Measurements from ENCODE around the gene PHKA2. TPM values are rescaled to one million over a fixed set of nuclear protein-coding genes. Genes with fewer than 3 reads are reported as not detected.
"Not testable (repeated sequence)": the region's sequence is repeated elsewhere in the genome, so short reads cannot be mapped to it uniquely, and the experiment has no call there.

Gene PHKA2
- total RNA-seq, 2 donors from 2014 or later = 19.1 to 29.4 TPM

- no peaks in the 10 kb centered on the region for H3K4me1 Mint-ChIP-seq (ENCODE audit: low read depth in 2 of 2)
- H3K9me3 Mint-ChIP-seq = no peaks in the 10 kb centered on the region
- ATAC-seq (no peak), DNase-seq (ENCODE audit: low spot score) (no peak)
- H3K36me3 Mint-ChIP-seq = no peaks in the 10 kb centered on the region
- no peak overlapping the region for H3K4me3 Mint-ChIP-seq
- no peak overlapping the region for H3K27ac Mint-ChIP-seq
- H3K27me3 Mint-ChIP-seq = peaks cover 0 to 2% of the 10 kb centered on the region in 2 donors
These were observed 110.6 kb downstream of the PHKA2 start for GRCh38 chrX:18873189-18873791.

DNA sequence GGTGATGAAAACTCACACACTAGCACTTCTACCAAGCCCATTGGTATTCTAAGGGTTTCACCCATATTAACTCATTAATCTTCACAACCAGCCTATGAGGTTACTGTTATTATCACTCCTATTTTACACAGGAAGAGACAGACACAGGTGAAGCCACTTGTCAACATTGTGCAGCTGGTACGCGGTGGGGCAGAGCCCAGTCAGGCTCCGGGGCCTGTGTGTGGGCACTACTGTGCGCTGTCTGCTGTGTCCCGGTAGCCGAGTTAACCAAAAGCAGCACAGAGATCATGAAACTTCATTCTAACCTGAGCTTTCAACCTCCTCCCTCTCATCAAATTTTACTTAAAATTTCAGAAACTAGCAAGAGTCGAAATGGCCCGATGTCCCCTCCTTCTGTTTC, 111.3 kb downstream of the PHKA2 start:
- ATAC-seq = no peak
- DNase-seq (ENCODE audit: low spot score) = no peak
- Mint-ChIP-seq H3K27me3 (peaks cover 0 to 2% of the 10 kb centered on the region in 2 donors), H3K36me3 (no peaks in the 10 kb centered on the region), H3K4me1 (ENCODE audit: low read depth in 2 of 2) (no peaks in the 10 kb centered on the region), H3K9me3 (no peaks in the 10 kb centered on the region), H3K27ac (no peak overlapping the region), H3K4me3 (no peak overlapping the region)

- Mint-ChIP-seq H3K27ac (no peak overlapping the region), H3K9me3 (no peaks in the 10 kb centered on the region)
- DNase-seq (ENCODE audit: low spot score) = no peak
These were observed 111.9 kb downstream of the PHKA2 start for GRCh38 chrX:18871970-18872369.

GRCh38 chrX:18871161-18871890, 112.6 kb downstream of the PHKA2 start:
- Mint-ChIP-seq H3K27ac (no peak overlapping the region), H3K9me3 (no peaks in the 10 kb centered on the region)
- ATAC-seq = no peak

More at GRCh38 chrX:18871970-18872369, 111.9 kb downstream of the PHKA2 start:
- peaks cover 0 to 2% of the 10 kb centered on the region in 2 donors for H3K27me3 Mint-ChIP-seq
- ATAC-seq = no peak
- H3K4me3 Mint-ChIP-seq = no peak overlapping the region
- H3K4me1 Mint-ChIP-seq (ENCODE audit: low read depth in 2 of 2) = no peaks in the 10 kb centered on the region
- no peaks in the 10 kb centered on the region for H3K36me3 Mint-ChIP-seq

DNA sequence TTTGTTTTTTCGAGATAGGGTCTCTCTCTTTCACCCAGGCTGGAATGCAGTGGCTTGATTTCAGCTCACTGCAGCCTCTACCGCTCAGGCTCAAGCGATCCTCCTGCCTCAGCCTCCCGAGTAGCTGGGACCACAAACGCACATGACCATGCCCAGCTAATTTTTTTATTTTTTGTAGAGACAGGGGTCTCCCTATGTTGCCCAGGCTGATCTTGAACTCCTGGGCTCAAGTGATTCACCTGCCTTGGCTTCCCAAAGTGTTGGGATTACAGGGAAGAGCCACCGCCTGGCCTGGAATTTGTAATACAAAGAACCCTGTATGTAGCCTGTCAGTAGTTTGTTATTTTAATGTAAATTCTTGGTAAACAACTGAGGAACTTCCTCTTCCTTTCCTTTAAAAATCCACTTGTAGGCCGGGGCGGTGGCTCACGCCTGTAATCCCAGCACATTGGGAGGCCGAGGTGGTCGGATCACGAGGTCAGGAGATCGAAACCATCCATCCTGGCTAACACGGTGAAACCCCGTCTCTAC, 119.5 kb downstream of the PHKA2 start:
- ATAC-seq (no peak), DNase-seq (ENCODE audit: low spot score) (no peak)
- H3K27me3 Mint-ChIP-seq = no peaks in the 10 kb centered on the region
- H3K4me3 Mint-ChIP-seq = no peak overlapping the region
- no peaks in the 10 kb centered on the region for H3K9me3 Mint-ChIP-seq
- no peaks in the 10 kb centered on the region for H3K36me3 Mint-ChIP-seq
- H3K4me1 Mint-ChIP-seq (ENCODE audit: low read depth in 2 of 2) = no peaks in the 10 kb centered on the region
- H3K27ac Mint-ChIP-seq = no peak overlapping the region

More at GRCh38 chrX:18871161-18871890, 112.6 kb downstream of the PHKA2 start:
- DNase-seq (ENCODE audit: low spot score) = no peak
- Mint-ChIP-seq H3K4me1 (ENCODE audit: low read depth in 2 of 2) (no peaks in the 10 kb centered on the region), H3K36me3 (no peaks in the 10 kb centered on the region), H3K27me3 (peaks cover 0 to 2% of the 10 kb centered on the region in 2 donors), H3K4me3 (no peak overlapping the region)

DNA sequence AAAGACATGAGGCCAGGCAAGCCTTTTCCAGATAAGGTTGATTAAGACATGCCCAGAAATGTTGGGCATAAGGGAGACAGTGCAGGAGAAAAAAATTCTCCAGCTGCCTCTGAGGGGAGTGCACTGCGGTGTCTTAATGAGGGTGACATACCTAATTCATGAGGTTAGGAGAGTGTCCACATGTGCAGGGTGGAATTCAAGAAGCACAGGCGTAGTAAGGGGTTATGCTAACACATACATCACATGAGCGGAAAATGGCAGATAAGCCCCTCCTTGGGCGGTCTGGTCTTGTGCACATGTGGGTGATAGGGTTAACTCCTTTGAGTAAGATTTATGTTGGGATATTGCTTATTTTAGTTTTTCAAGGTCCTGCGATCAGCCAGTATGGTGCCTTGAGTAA, 122.4 kb downstream of the PHKA2 start:
- Mint-ChIP-seq H3K4me3 (no peak overlapping the region), H3K9me3 (no peaks in the 10 kb centered on the region), H3K36me3 (no peaks in the 10 kb centered on the region), H3K27ac (no peak overlapping the region), H3K4me1 (ENCODE audit: low read depth in 2 of 2) (peaks cover 0 to 3% of the 10 kb centered on the region in 2 donors), H3K27me3 (no peaks in the 10 kb centered on the region)
- no peak for ATAC-seq
- no peak for DNase-seq (ENCODE audit: low spot score)

DNA sequence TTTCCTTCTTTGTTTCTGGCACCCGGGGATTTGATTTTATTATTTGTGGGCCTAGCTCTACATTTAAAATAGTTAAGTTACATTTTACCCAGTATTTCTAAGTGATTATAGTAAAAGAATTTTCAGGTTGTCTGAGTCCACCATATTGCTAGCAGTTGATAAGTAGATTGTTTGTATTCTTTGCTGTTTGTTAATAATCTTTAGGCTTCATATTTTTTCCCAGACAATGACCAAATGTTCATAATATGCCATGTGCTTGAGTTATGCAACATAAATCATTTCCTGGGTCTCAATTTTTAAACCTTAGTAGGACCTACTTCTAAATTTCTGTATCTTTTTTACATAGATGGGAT, 127.3 kb downstream of the PHKA2 start:
- H3K9me3 Mint-ChIP-seq = no peaks in the 10 kb centered on the region
- no peak for ATAC-seq
- H3K4me1 Mint-ChIP-seq (ENCODE audit: low read depth in 2 of 2) = peaks cover 4 to 9% of the 10 kb centered on the region in 2 donors
- no peak for DNase-seq (ENCODE audit: low spot score)
- no peaks in the 10 kb centered on the region for H3K27me3 Mint-ChIP-seq
- H3K36me3 Mint-ChIP-seq = no peaks in the 10 kb centered on the region
- H3K4me3 Mint-ChIP-seq = no peak overlapping the region
- no peak overlapping the region for H3K27ac Mint-ChIP-seq

GRCh38 chrX:18855919-18856644, 127.8 kb downstream of the PHKA2 start:
- no peak overlapping the region for H3K4me3 Mint-ChIP-seq
- no peak overlapping the region for H3K27ac Mint-ChIP-seq
- H3K36me3 Mint-ChIP-seq = no peaks in the 10 kb centered on the region
- peaks cover 4 to 9% of the 10 kb centered on the region in 2 donors for H3K4me1 Mint-ChIP-seq (ENCODE audit: low read depth in 2 of 2)
- H3K27me3 Mint-ChIP-seq = no peaks in the 10 kb centered on the region
- DNase-seq (ENCODE audit: low spot score) (no peak), ATAC-seq (no peak)
- H3K9me3 Mint-ChIP-seq = no peaks in the 10 kb centered on the region

GRCh38 chrX:18847901-18848300, 136.0 kb downstream of the PHKA2 start:
- ATAC-seq; DNase-seq (ENCODE audit: low spot score); H3K4me3 Mint-ChIP-seq; H3K4me1 Mint-ChIP-seq (ENCODE audit: low read depth in 2 of 2); H3K36me3 Mint-ChIP-seq; H3K9me3 Mint-ChIP-seq; H3K27ac Mint-ChIP-seq; H3K27me3 Mint-ChIP-seq: not testable (repeated sequence)

Other genes starting within 250 kb of the PHKA2 start
- gene ADGRG2, start 138.4 kb upstream of the PHKA2 start, total RNA-seq = under 1 TPM in 1 of 2 donors, not detected in 1; 0.11 TPM

Measured in natural killer cell treated with Interleukin-12 subunit alpha and Interleukin-12 subunit beta and Interleukin-15 and Interleukin-18, amount 100 ng/mL, for 72 hours (primary cell).